NCI-H526 treated with DMSO at 0.1 percent for 48 hours (cell line): ENCODE data around the gene AKNA.

ENCODE experiments used
- DNase-seq: peaks from one replicate; lab custom pipeline; 2025; lab: John Stamatoyannopoulos, UW

AKNA gene

GRCh38 chr9:114362394-114362793 lies 25.4 kb downstream of the AKNA start:
- no peak for DNase-seq

GRCh38 chr9:114361542-114361941 lies 26.2 kb downstream of the AKNA start:
- no peak for DNase-seq

- DNase-seq = no peak
Observed at GRCh38 chr9:114359801-114360200, 28.0 kb downstream of the AKNA start.

- DNase-seq = no peak
Observed at GRCh38 chr9:114357911-114358328, 29.9 kb downstream of the AKNA start.

- DNase-seq = no peak
Observed at GRCh38 chr9:114357360-114357759, 30.4 kb downstream of the AKNA start.

GRCh38 chr9:114356792-114357191 lies 31.0 kb downstream of the AKNA start:
- DNase-seq = no peak

GRCh38 chr9:114355821-114356220 lies 32.0 kb downstream of the AKNA start:
- DNase-seq = no peak

GRCh38 chr9:114351932-114352331 lies 35.9 kb downstream of the AKNA start:
- DNase-seq = no peak

GRCh38 chr9:114350636-114351401 lies 37.0 kb downstream of the AKNA start:
- no peak for DNase-seq

GRCh38 chr9:114349713-114350480 lies 37.9 kb downstream of the AKNA start:
- no peak for DNase-seq

- no peak for DNase-seq
Observed at GRCh38 chr9:114348906-114349482, 38.8 kb downstream of the AKNA start.

GRCh38 chr9:114348261-114348905 lies 39.4 kb downstream of the AKNA start:
- no peak for DNase-seq

GRCh38 chr9:114347675-114348074 lies 40.1 kb downstream of the AKNA start:
- no peak for DNase-seq

- DNase-seq = no peak
Observed at GRCh38 chr9:114346146-114346545, 41.6 kb downstream of the AKNA start.

- DNase-seq = no peak
Observed at GRCh38 chr9:114345493-114346065, 42.2 kb downstream of the AKNA start.

- no peak for DNase-seq
Observed at GRCh38 chr9:114344692-114345091, 43.1 kb downstream of the AKNA start.

GRCh38 chr9:114344188-114344566 lies 43.6 kb downstream of the AKNA start:
- no peak for DNase-seq

GRCh38 chr9:114343471-114344187 lies 44.2 kb downstream of the AKNA start:
- DNase-seq = no peak

- no peak for DNase-seq
Observed at GRCh38 chr9:114342755-114343440, 44.9 kb downstream of the AKNA start.

GRCh38 chr9:114341991-114342390 lies 45.8 kb downstream of the AKNA start:
- DNase-seq = no peak
